ENCODE results near the gene USP22.

Gene USP22

DNA sequence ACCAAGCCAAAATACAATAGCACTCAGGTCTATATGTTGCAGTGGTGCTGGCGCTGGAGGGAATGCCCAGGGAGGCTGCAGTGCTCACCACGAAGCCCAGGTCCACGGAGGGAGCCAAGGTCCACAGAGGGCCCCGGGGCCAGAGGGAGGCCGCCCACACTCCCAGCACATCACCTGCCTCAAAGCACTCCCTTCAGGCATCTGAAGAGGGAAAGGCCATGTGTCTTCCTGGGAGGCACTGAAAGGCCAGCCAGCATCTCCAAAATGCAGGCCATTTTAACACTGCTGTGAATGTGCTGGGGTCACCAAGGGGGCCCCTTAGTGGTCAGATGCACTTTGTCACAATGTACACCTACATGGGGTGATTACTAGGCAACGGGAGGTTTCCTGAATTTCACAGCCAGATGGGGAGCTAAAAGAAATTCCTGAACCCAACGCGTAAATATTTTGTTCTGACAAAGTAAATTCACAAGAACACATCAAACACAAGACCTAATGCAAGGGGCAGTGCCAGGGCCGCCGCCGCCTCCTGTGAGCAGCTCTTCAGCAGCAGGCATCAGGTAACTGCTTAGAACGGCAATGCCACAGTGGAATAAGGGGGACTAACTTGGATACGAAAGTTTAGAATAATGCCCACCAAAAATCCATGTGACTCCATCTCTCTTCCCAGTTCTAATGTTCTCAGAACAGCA is 42.8 kb downstream of the USP22 start:
- DNase-seq (ENCODE audit: low read depth), result no peak

DNA sequence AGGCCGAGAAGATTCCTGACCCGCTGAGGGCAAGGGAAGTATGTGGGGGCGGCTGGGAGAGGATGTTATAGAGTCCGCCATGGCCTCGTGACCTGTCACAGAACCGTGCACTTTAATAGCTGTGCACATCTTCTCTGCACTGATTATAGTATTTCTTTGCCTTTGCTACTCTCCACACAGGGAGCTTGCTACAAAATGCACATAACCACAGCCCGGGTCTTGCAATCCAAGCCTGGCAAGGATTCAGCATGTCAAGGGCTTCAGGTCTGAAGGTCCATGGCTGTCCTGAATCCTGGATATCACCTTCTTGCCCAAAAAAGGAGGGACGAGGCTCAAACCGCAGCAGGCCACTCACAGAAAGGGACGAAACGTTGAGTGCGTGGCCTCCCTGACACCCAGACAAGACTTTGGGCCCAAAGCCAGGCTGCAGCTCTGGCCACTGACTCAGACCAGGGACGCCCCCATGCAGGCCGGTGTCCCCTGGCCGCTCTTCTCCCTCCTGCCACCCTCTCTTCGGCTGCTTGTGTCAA is 43.7 kb downstream of the USP22 start:
- peak; percentile 12 for DNase-seq (ENCODE audit: low read depth)

DNA sequence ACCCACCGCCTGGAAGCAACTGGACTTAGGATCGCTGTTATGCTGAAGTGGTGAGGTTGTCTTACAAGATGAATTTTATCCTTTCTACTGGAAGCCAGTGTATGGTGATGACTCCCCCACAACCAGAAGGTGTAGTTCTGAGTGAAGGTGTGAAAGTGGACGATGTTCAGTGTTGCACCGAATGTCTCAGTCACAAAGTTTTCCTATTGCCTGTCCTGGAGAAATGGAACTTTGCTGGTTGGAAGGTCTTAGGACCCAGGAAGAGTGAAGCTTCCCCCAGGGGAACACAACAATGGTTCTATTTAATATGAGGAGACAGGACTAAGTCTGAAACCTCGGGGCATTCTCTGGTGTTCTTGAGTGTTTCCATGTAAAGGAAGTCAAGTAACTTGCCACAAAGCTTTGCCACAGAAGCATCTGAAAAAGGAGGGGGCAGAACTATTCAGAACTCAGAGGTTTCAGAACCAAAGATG is 44.2 kb downstream of the USP22 start:
- no peak for DNase-seq (ENCODE audit: low read depth)

DNA sequence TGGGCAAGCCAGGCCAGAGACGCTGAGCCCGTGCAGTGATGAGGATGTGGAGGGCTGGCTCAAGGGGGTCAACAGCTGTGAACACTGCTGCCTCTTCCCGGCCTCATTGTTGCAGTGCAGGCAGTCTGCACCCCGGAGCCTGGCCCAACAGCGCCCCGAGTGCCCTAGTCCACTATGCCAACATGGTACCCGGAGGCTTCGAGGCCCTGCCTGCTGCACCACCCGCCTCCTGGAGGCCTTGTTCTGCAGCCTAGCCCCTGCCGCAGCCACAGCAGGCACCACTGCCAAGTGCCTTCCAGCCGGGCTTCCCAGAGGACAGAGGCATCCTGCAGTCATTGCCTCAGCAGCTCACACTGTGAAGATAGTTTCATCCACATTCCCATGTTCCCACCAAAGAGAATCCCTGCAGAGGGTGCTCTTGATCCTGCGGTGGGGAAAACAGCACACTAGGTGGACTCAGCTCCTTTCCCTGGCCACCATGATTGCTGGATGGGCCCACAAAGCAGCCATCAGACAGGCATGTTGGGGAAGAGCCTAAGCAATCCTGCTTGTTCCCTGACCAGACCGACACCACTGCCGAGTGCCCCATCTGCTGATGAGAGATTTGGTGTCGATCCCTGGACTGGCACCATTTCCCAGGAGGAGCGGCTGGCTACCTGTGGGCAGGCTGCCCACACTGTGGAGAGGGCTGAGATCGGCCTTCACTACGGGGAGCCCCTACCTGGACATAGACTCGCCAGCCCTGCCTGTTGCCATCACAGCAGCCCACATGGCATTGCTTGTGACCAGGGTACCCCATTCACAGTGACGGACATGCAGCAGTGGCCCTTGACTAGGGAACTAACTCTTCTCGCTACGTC is 44.9 kb downstream of the USP22 start:
- DNase-seq (ENCODE audit: low read depth), result peak; percentile 9

DNA sequence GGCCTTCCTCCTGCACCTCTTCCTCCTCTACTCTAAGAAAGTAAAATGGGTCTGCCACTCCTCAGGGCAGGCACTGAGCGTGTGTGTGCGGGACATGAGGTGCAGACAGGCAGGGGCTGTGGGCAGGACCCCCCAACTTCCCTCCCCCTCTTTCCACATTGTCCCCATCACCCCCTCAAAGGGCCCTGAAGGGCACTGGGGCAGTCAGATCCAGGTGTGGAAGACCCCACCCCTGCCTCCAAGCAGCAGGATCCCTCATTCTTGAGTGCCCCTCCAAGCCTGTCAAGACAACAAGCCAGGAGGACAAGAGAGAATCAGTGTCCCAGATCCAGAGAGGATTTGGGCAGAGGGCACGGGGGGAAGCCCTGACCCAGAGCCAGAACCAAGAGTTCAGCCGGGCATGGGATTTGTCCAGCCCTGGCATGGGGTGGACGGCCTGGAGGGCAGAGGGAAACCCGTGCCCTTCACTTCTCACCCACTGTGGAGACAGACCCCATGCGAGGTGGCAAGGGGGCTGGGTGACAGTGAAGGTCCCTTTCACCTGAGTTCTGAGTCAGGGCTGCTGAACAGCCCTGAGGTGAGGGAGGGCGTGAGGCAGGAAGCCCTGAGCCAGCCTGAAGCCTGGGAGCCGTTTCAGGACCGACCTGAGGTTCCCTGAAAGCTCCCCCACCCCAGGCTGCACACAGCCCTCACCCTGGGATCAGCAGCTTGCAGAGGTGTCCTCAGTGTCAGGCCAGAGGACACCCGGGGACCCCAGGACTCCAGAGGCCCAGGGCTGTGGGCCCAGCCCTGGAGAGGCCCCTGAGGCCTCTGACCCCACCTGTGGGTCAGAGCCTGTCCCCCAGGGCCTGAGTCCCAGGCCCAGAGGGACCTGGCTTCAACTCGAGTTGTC is 45.8 kb downstream of the USP22 start:
- DNase-seq (ENCODE audit: low read depth), result no peak

DNA sequence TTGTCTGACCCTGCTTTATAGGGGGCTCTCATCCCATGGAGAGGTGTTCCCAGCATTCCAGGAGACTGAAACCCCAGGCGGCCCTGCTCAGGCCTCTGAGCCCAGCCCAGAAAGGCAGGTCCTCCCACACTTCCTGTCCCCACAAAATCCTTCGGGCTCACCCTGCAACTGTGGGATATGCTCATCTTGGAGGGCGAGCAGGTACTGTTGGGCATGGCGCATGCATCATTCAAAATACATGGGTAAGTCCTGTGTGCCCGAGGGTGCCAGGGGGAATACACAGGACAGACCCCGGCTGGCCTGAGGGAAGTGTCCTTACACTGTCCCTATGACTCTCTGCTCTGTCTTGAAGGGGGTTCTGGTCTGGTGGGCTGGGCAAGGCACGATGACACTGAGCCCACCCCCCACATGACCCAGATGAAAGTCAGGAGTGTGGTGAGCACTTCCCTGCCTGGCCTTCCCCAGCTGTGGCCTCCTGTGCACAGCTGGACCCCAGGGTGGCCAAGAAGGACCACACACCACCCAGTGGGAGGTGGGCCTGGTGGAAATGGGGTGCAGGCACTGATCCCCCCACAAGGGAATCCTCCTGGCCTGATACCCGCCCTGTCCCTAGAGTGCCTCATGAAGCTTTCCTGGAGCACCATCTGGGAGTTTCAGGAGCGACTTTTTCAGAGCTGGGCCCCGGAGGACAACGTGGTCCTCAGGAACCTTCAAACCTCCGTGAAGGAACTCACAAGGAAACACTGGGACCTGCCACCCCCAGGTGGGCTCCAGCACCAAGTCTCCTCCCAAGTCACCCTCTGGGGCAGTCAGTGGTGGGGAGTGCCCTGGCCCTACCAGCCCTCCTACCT is 46.7 kb downstream of the USP22 start:
- no peak for DNase-seq (ENCODE audit: low read depth)

DNA sequence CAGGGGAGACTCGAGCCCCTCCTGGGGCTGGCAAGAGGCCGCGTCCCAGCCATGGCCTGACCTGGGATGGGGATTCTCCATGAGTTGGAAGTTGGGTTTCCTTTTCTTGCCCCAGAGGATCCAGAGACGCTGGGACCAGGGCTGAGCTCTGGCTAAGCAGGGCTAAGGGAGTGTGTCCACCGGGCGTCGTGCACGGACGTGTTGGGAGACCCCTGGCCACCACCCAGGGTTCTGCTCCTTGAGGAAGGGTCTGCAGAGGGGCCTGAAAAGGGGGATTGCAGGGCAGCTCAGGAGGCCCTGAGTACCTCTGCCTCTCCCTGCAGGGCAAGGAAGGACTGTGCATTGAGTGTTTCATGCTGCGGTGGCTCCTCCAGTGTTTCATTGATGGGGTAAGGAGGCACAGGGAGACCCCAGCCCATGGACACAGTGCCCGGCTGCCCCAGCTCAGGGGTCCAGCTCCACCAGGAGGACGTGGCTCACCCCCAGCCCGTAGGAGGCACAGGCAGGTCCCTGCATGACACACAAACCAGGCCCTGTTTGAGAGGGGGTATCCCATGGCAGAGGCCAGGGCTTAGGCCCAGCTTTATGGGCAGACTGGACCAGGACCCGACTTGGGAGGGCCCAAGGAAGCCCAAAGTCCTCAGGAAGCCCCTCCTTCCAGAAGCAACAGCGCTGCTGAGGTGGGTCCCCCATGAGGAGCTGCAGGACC is 47.5 kb downstream of the USP22 start:
- no peak for DNase-seq (ENCODE audit: low read depth)

DNA sequence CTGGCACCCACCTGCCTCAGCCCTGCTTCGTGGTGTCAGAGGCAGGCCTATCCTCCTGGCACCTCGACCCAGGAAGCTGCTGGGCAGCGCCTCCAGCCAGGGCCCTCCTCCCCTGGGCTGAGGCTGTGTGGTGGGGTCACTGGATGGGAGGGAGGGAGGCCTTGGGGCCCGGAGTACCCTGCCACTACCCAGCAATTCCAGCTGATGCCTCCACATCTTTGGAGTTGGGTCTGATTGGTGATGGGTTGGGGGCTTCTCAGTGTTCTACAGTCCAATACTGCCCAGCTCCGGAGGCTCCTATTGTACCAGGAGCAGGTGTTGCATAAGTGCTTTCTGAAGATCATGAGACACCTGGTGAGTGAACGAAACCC is 48.0 kb downstream of the USP22 start:
- no peak for DNase-seq (ENCODE audit: low read depth)

DNA sequence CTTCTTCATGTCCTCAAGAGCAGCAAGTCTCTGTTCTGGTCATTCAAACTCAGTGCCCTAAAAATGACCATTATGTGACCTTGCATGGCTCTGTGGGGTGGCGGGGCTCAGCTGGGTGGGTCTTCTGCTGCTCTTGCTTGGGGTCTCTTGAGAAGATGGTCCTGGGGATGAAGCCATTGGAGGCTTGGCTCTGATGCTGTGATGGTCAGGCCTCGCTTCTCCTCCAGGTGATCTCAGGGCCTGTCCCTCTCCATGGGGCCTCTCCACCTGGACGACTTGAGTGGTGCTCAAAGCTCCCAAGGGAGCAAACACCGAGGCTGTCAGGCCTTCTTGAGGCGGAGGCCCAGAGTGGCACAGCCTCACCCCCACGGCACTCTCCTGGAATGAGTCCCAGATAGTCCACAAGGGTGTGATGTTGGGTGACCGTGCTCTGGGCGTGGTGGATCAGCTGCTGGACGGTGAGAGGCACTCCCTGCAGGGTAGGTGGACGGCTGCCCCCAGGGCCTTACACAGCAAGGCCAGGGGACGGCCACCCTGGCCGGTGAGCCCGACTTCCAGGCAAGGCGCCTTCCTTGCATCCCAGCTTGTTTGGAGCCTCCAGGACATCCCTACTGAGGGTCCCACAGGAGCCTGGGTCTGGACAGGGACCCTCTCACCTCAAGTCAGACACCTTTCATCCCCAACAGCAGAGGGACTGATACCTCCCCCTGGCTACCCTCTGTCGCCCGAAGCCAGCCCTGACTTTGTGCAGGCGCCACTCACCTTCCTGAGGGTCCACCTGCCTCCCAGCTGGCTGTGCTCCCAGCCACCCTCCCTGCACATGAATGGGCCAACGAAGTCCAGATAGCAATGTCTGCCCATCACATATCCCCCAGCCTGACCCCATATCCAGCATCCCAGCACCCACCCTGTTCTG is 48.7 kb downstream of the USP22 start:
- DNase-seq (ENCODE audit: low read depth), result no peak

DNA sequence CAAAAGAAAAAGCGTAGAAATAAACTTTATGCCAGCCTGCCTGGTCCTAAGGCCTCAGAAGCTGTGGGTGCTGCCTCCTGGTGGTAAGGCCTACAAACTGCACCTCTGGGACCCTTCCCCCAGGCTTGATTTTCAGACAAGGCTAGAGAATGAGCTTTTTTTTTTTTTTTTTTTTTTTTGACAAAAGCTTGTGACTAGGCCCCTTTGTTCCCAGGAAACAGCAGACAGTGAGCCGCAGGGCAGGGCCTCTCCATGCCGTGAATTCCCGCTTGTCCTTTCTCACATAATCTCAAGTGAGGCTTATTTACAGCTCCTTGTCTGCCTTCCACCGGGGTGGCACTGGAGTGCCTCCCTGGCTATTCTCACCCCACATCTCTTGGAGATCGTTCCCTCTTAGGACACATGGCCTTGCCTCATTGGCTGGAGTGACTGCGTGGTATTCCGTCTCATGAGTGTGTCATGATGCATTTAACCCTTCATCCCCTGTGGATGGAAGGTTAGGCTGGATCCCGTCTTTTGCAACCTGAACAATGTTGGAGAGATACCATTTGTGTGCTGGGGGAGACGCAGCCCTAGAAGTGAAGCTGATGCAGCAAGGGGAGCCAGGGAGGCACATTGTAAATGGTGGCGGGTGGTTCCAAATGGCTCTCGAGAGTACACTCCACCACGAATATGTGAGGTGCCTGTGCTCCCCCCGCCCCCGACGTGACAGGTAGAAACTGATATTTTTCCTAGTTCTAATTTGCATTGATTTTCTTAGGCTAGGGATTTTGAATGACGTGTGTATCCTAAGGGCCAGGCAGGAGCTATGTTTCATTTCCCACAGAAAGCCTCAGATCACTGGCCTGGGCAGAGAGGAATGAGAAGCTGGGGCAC is 49.6 kb downstream of the USP22 start:
- DNase-seq (ENCODE audit: low read depth), result peak; percentile 73

DNA sequence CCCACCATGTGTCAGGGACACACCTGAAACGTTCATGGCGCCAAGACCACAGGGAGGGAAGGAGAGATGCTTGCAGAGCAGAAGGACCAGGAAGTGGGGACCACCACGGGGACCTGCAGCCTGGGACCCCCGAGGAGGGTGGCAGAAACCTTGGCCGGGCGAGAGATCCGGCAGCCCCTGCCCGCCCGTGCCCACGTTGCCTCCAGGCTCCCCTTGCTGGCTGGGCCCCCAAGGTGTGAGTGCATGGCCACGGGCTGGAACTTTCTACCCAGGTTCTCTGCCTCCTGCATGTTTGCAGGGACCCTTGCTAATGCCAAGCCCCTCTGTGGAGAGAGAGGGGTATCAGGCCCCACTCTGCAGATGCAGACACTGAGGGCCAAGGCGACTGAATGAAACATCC is 50.4 kb downstream of the USP22 start:
- no peak for DNase-seq (ENCODE audit: low read depth)

DNA sequence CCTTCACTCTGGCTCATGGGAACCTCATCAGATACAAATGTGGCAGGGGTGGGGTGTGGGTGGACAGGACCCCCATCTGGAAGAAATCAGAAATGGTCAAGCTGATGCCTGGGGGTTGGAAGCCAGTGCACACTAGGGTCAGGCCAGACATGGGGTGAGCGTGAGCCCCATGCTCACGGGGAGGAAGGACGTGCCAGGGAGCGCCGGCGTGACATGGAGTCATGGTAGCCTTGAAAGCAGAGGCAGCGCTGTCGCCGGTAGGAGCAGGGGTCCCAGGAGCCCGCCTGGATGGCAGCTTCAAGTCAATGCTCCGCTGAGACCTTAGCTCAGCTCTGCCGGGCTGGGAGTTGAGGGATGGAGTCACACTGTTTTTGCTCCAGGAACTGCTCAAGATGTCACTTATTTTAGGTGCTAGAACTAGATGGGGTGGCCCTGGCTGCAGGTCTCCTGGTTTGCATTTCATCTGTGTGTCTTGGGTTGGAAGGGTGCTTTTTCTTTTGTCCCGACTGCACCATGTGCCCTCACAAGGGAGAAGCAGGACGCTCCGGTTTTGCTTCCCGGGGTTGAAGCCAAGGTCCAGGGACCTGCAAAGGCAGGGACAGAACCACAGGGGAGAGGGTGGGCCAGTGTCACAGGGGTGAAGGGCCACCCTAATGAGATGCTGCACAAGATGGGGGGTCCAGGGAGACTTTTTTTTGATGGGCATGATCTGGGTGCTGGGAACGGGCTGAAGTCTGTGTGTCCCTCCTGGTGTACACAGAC is 51.4 kb downstream of the USP22 start:
- DNase-seq (ENCODE audit: low read depth), result no peak

DNA sequence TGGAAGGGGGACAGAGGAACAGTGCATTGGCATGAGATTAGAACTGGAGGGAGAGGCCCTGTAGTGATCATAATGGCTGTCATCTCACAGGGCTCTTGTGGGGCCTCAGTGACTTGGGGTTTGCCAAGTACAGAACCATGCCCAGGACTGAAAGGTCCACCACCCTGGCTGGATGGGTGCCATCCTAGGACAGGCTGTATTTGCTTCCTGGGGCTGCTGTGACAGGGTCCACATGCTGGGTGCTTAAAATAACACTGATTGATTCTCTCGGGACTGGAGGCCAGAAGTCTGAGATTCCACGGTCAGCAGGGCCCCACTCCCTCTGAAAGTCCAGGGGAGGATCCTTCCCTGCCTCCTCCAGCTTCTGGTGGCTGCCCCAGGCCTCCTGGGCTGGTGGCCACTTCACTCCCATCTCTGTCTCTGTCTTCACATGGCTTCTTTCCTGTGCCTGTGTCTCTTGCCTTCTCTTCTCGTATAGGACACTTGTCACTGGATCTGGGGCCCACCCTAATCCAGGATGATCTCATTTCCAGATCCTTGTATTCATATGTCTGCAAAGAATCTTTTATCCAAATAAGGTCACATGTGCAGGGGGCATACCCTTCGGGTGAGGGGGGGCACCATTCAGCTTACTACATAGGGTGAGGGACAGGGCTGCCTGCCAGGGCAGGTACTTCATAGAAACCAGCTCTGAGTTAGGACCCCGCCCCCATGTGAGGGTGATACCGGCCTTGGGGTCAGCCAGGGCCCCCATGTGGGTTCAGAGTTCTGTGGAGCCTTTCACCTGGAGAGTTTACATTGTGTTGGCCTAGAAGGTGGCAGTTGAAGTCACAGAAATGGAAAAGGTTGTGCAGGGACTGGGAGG is 52.6 kb downstream of the USP22 start:
- DNase-seq (ENCODE audit: low read depth), result no peak

DNA sequence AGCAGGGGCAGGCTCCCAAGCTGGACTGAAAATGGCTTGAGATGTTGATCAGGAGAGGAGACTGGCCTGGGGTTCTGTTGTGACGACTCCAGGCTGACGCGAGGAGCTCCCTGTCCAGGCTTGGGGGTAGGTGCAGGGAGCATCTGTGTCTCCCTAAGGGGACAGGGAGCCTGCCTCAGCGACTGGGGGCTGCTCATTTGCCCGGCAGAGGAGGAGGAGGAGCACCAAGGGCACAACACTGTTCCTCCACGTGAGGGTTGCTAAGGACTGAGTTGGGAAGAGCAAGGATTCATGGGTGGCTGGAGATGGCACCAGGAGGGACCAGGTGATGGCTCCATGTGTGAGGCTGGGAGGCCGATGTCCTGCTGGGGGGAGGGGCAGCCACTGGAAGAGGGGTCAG is 53.3 kb downstream of the USP22 start:
- no peak for DNase-seq (ENCODE audit: low read depth)

DNA sequence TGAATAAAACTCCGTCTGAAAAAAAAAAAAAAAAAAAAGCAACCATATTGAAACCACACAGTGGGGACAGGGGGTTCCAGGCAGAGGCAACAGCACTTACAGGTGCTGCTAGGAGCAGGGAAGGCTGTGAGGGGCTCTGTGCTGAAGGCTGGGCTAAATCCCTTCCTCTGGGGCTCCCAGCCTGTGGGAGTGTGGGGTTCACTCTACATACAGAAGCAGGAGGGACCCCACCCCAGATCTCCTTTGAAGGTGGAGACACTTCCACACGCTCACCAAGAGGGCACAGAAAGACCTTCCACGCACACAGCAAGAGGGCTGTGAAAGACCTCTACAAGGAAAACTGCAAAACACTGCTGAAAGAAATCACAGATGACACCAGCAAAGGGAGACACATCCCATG is 53.9 kb downstream of the USP22 start:
- DNase-seq (ENCODE audit: low read depth), result no peak

DNA sequence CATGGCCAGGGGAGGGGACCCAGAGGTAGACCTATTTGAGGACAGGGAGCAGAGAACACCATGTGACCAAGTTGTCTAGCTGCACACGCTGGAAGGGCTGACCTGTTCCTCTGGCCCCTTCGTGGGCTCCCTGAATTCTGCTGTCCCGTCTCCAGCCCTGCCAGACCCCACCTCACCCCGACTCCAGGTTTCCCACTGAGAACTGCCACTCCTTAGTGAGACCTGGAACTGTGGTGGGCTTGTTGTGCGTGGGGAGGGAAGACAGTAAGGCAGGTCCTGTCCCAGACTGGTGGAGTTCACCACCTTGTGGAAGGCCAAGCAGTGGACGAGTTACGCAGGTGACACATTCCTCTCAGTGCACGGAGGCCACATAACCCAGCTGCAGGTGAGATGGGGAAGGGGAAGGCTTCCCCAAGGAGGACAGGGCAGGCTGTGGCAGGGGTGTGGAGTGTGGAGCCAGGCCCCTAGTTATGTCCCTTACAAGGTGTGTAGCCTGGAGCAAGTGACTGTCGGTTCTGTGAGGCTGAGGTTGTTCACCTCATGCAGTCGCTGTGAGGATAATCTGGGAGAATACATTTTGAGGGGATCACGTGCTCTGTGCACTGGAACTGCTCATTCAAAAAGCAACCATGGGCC is 54.7 kb downstream of the USP22 start:
- no peak for DNase-seq (ENCODE audit: low read depth)
